ENCODE measurements around the gene SNRPB.

SNRPB gene

DNA sequence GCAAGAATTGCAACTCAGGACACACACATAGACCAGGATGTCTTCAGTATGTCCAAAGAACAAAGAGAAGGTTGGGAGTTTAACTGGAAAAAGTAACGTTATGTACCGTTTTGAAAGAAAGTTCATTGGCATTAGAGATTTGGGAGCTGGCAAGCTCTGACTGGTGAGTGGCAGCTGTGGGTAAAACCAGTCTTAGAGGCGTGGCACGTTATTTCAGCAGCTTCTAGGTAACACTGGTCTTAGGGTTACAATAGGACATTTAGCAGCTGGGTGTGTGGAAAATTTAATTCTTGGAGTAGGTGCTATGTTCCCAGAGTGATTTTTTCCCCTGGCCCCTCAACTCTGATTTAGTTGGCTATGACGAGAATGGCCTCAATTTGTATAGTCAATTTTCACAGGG lies 19.2 kb downstream of the SNRPB start:
- in situ Hi-C loops (cut with HindIII; ENCODE audit: low pct_ligation_motif_present, low pct_unique_long_range_greater_than_20kb, low sequenced_read_pairs): no loop called here
- DNase-seq: no peak

DNA sequence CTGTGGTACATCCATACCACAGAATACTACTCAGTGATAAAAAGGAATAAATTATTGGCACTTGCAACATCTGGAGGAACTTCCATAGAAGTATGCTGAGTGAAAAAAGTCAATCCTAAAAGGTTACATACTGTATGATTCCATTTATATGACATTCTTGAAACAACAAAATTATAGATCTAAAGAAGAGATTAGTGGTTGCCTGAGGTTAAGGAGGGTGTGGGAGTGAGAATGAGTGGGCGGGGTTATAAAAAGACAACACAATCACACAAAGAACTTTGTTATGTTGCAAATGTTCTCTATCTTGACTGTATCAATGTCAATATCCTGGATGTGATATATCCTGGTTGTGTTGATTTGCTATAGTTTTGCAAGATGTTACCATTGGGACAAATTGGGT lies 21.2 kb downstream of the SNRPB start:
- in situ Hi-C loops (cut with HindIII; ENCODE audit: low pct_ligation_motif_present, low pct_unique_long_range_greater_than_20kb, low sequenced_read_pairs): no loop called here
- no peak for DNase-seq

DNA sequence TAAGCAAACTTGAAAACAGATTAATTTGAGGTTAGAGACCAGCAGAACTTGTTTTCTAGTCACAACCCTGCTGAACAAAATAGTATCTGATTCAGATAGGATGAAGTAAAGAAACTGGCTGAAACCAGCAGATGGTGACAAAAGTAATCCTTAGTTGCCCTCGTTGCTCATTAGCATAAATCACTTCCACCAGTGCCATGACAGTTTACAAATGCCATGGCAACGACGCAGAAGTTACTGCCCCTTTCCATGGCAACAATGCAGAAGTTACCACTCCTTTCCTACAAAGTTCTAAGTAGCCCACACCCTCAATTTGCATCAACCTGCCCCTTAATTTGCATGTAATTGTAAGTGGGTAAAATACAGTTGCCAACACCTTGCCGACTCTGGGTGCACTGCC lies 23.7 kb downstream of the SNRPB start:
- in situ Hi-C loops (cut with HindIII; ENCODE audit: low pct_ligation_motif_present, low pct_unique_long_range_greater_than_20kb, low sequenced_read_pairs): no loop called here
- no peak for DNase-seq

DNA sequence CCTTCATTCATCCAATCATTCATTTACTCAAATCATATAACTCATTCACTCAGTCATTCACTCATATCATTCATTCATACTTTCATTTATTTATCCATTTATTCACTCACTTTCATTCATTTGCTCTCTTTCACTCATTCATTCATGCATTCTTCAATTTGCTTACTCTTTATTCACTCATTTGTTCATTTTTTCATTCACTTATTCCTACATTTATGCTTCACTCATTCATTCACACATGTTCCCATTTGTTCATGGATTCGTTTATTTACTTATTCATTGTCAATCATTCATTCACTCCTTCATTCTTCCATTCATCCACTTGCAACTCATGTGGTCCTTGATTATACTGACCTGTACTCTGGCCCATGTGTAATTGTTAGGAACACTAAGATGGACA lies 39.4 kb downstream of the SNRPB start:
- in situ Hi-C loops (cut with HindIII; ENCODE audit: low pct_ligation_motif_present, low pct_unique_long_range_greater_than_20kb, low sequenced_read_pairs): no loop called here
- no peak for DNase-seq

DNA sequence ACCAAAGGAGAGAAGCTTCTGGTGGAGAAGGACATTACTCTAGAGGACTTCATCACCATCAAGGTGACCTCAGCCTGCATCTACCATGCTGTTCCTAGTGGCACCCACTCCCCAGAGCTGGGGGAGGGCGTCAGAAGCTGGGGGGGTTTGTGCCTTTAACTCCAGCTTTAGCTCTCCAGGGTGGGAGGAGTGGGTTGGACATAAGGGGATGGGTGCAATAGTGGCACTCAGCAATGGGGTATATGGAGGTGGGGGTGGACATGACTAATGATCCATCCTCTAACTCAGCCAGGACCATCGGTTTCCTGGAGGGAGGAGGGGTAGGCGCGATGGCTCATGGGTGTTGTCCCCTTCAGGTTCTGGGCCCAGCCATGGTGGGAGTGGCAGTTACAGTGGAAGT lies 40.1 kb downstream of the SNRPB start:
- no peak for DNase-seq
- in situ Hi-C loops (cut with HindIII; ENCODE audit: low pct_ligation_motif_present, low pct_unique_long_range_greater_than_20kb, low sequenced_read_pairs): no loop called here

DNA sequence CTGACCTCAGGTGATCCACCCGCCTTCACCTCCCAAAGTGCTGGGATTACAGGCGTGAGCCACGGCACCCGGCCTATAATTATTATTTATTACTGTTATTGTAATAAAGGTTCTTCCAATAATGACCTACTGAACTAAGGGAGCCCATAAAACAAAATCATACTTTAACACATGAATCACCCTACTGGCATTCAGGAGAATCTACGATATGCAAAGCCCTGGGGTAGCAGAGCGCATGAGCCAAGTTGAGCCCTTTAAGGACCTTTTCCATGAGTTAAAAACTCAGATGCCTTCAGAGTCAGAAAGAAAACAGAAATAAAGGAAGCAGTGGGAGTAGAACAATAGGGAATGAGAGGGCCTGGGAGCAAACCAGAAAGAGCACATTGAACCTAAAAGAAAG lies 41.5 kb downstream of the SNRPB start:
- DNase-seq: no peak
- in situ Hi-C loops (cut with HindIII; ENCODE audit: low pct_ligation_motif_present, low pct_unique_long_range_greater_than_20kb, low sequenced_read_pairs): no loop called here

DNA sequence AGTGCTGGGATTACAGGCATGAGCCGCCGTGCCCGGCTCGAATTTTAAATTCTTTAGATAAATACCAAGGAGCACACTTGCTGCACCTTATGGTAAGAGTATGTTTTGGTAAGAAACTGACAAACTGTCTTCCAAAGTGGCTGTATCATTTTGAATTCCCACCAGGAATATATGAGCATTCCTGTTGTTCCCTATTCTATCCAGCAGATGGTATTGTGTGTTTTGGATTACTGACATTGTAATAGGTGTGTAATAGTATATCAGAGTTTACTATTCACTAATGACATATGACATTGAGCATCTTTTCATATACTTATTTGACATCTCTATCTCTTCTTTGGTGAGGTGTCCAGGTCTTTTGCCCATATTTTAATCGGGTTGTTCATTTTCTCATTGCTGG lies 49.3 kb downstream of the SNRPB start:
- peak; percentile 21 for DNase-seq

DNA sequence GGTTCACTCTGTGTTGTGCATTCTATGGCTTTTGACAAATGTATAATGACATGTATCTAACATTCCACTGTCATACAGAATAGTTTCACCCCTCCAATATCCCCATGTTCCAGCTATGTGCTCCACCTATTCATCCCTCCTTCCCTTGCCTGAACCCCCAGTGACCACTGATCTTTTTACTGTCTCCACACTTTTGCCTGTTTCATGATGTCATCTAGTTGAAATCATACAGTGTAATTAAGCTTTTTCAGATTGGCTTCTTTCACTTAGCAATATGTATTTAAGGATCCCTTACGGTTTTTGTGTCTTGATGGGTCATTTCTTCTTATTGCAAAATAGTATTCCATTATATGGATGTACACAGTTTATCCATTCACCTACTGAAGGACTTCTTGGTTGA lies 50.1 kb downstream of the SNRPB start:
- in situ Hi-C loops (cut with HindIII; ENCODE audit: low pct_ligation_motif_present, low pct_unique_long_range_greater_than_20kb, low sequenced_read_pairs): no loop called here

More for the DNA sequence above, 49.3 kb downstream of the SNRPB start:
- in situ Hi-C loops (cut with HindIII; ENCODE audit: low pct_ligation_motif_present, low pct_unique_long_range_greater_than_20kb, low sequenced_read_pairs): no loop called here

DNA sequence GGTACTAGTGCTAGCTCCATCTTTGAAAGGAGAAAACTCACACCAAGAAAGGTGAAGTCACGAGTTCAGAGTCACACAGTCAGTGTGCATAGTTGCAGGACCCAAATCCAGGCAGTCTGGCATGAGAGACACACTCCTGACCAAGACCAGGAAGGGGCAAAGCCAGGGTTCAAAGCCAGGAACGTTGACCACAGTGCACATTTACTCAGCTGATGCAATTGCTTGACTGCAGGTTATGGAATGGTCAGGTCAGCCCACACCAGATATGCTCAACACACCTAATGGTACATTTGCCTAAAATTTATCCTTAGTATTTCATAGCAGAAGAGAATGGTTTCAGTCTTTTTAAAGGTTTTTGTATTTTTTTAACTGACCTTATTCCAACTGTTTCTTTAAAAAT lies 52.2 kb downstream of the SNRPB start:
- in situ Hi-C loops (cut with HindIII; ENCODE audit: low pct_ligation_motif_present, low pct_unique_long_range_greater_than_20kb, low sequenced_read_pairs): no loop called here
- DNase-seq: no peak

More for the DNA sequence above, 50.1 kb downstream of the SNRPB start:
- DNase-seq: no peak

DNA sequence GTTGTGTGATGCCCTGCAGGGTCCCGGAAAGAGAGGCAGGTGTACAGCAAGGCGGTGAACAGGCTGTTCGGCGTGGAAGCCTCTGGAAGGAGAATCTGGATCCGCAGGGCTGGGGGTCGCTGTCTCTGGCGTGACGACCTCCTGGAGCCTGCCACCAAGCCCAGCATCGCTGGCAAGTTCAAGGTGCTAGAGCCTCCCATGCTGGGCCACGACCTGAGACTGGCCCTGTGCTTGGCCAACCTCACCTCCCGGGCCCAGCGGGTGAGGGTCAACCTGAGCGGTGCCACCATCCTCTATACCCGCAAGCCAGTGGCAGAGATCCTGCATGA lies 53.4 kb downstream of the SNRPB start:
- DNase-seq: no peak
- in situ Hi-C loops (cut with HindIII; ENCODE audit: low pct_ligation_motif_present, low pct_unique_long_range_greater_than_20kb, low sequenced_read_pairs): no loop called here

DNA sequence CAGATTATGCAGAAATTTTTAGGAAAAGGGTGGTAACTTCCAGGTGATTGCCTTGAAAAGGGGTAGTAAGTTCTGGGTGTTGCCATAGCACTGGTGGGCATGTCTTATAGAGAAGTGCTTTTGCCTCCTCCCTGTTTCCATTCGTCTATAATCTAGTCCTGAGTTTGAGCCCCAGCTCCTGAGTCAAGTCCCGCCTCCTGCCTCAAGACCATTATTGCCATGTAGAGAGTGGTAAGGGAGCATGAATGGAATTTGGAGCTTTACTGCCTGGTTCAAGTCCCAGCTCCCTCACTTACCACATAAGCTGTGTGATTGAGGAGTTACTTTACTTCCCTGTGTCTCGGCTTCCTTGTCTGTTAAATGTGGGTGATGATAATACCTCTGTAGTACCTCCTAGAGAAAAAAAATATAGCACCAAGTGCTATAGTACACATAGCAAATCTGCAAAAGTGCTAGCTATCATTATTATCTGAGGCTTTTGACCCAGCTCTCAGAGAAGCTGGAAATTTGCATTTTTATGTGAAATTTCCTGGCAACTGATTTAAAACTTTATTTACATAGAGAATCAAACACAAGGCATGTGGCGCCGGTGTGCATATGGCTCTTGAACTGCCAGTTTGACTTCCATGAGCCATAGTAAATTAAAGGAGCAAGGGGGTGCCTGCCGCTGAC lies 53.9 kb downstream of the SNRPB start:
- DNase-seq: no peak
- in situ Hi-C loops (cut with HindIII; ENCODE audit: low pct_ligation_motif_present, low pct_unique_long_range_greater_than_20kb, low sequenced_read_pairs): no loop called here

Measured in ACHN (cell line).